K562 (cell line): ENCODE results near the gene HCN1. TPM values are rescaled to one million over a fixed set of nuclear protein-coding genes. Genes with fewer than 3 reads are reported as not detected.

Experiments
- ATAC-seq: fragments of 200-7000 bp; cut with Tn5 transposase; 3 replicates; pipeline ENCODE4 v1.9.1; 2020; ENCODE audit warnings: moderate library complexity
- BruUV-seq: library from RNA; stranded (reverse); fragments of 400-500 nt; replicated peaks from 2 replicates; lab custom pipeline; 2021; lab: Mats Ljungman, UMichigan
- CTCF ChIA-PET: fragments of 300-600 bp; formaldehyde crosslinking; extraction: SDS; loops from one replicate; lab custom pipeline; 2021; ENCODE audit warnings: low intra/inter-chr PET ratio; lab: Yijun Ruan, JAX
- POLR2A ChIA-PET: fragments of 300-600, 350-650 bp; sonication (Branson Sonifier 250); formaldehyde crosslinking; extraction: SDS; loops from one replicate; lab custom pipeline; 2021; ENCODE audit warnings: antibody characterized with exemption, inconsistent platforms; lab: Yijun Ruan, JAX
- DNase-seq, 4 experiments: peaks; one replicate each; pipeline versions ENCODE4 v3.0.0 to v3.0.0-alpha.2; 2011 to 2018; ENCODE audit warnings: low spot score in 3 of 4, mixed read lengths in 3 of 4; ENCODE audit errors: extremely low read depth in 1 of 4
- FAIRE-seq: peaks from 2 replicates; lab custom pipeline; 2011; peaks lifted over from hg19 to GRCh38; lab: Jason Lieb, UNC
- H2AFZ ChIP-seq: 2 replicates; pipeline ENCODE4 v1.6.0; 2011; ENCODE audit warnings: low read depth, low read length, control low read depth, inconsistent platforms
- H3K27ac ChIP-seq: fragments of 200-600 bp; 3 replicates; pipeline ENCODE4 v1.8.0; 2011; ENCODE audit warnings: low read depth, mild to moderate bottlenecking, control low read depth, inconsistent platforms, low read length, moderate library complexity, mixed read lengths; ENCODE audit errors: extremely low read depth
- H3K27me3 ChIP-seq, 2 experiments: fragments of 300-600 bp in 1 of 2; 2 replicates in 1 of 2; 3 replicates in 1 of 2; pipeline versions ENCODE4 v1.6.0 to v1.8.0; 2011; ENCODE audit warnings: inconsistent platforms in 2 of 2, low read length in 2 of 2, mild to moderate bottlenecking in 1 of 2, mixed read lengths in 1 of 2, moderate library complexity in 1 of 2; ENCODE audit not compliant: control insufficient read depth in 2 of 2, insufficient read depth in 2 of 2
- H3K36me3 ChIP-seq: fragments of 300-600 bp; 3 replicates; pipeline ENCODE4 v1.8.0; 2011; ENCODE audit warnings: mild to moderate bottlenecking, low read length, inconsistent platforms; ENCODE audit not compliant: control insufficient read depth, insufficient read depth
- H3K4me1 ChIP-seq, 2 experiments: fragments of 200-600 bp in 1 of 2; replicated peaks in 1 of 2; 2 replicates in 1 of 2; 3 replicates in 1 of 2; pipeline versions ENCODE4 v1.5.1 to v1.8.0; 2011; ENCODE audit warnings: inconsistent platforms in 2 of 2, low read length in 2 of 2, mild to moderate bottlenecking in 1 of 2, mixed read lengths in 1 of 2, moderate library complexity in 1 of 2; ENCODE audit not compliant: control insufficient read depth in 2 of 2, insufficient read depth in 2 of 2
- H3K4me2 ChIP-seq: 2 replicates; pipeline ENCODE4 v1.6.1; 2011; ENCODE audit warnings: low read length, control low read depth, inconsistent platforms, mixed read lengths; ENCODE audit not compliant: insufficient read depth
- H3K4me3 ChIP-seq: fragments of 200-600 bp; sonication (generic), shearing (Covaris generic); 2 replicates; pipeline ENCODE4 v1.5.1; 2016; ENCODE audit warnings: control low read depth, inconsistent platforms
- H3K79me2 ChIP-seq: fragments of 200-600 bp; 3 replicates; pipeline ENCODE4 v1.8.0; 2011; ENCODE audit warnings: low read length, inconsistent platforms; ENCODE audit not compliant: control insufficient read depth, insufficient read depth
- H3K9ac ChIP-seq, 2 experiments: 2 replicates each; pipeline versions ENCODE4 v1.6.0 to v1.6.1; 2011; ENCODE audit warnings: low read depth in 2 of 2, low read length in 2 of 2, control low read depth in 1 of 2, inconsistent platforms in 1 of 2, mild to moderate bottlenecking in 1 of 2, mixed read lengths in 1 of 2; ENCODE audit not compliant: insufficient read depth in 1 of 2
- H3K9me1 ChIP-seq: one replicate; pipeline ENCODE4 v1.6.0; 2011; ENCODE audit warnings: inconsistent platforms, mild to moderate bottlenecking, low read length, moderate library complexity; ENCODE audit not compliant: control insufficient read depth, insufficient read depth
- H3K9me3 ChIP-seq: replicated peaks from 2 replicates; pipeline ENCODE4 v1.5.1; 2011; ENCODE audit warnings: low read depth, low read length, inconsistent platforms; ENCODE audit not compliant: control insufficient read depth, insufficient read depth
- H4K20me1 ChIP-seq: replicated peaks from 2 replicates; pipeline ENCODE4 v1.6.1; 2011; ENCODE audit warnings: low read length, inconsistent platforms, mixed read lengths; ENCODE audit not compliant: control insufficient read depth, insufficient read depth
- AFF1 ChIP-seq, 2 experiments: fragments of 450-650 bp; IDR thresholded peaks; 2 replicates each; pipeline ENCODE4 v1.6.1; 2018; ENCODE audit warnings: mild to moderate bottlenecking in 2 of 2, low read depth in 1 of 2; ENCODE audit not compliant: partially characterized antibody in 2 of 2
- ARID3B ChIP-seq: fragments of 250-450 bp; sonication (Bioruptor Pico); IDR thresholded peaks from 2 replicates; pipeline ENCODE4 v1.4.0; 2020; ENCODE audit warnings: borderline replicate concordance
- C11orf30 ChIP-seq: fragments of 450-650 bp; IDR thresholded peaks from 2 replicates; pipeline ENCODE4 v1.6.1; 2016; ENCODE audit warnings: low read depth, mild to moderate bottlenecking
- EP400 ChIP-seq: fragments of 450-650 bp; IDR thresholded peaks from 2 replicates; pipeline ENCODE4 v1.6.1; 2017; ENCODE audit warnings: antibody characterized with exemption, mild to moderate bottlenecking, moderate library complexity
- FOXM1 ChIP-seq, 2 experiments: fragments of 450-650 bp in 1 of 2; sonication (generic) in 1 of 2; formaldehyde crosslinking in 1 of 2; IDR thresholded peaks; 2 replicates each; pipeline versions ENCODE4 v1.6.1 to v1.9.0; 2017 to 2022; ENCODE audit warnings: low read depth in 2 of 2, mild to moderate bottlenecking in 2 of 2, missing genetic modification reagents in 1 of 2, moderate library complexity in 1 of 2
- GTF2A2 ChIP-seq: IDR thresholded peaks from 2 replicates; pipeline ENCODE4 v1.6.1; 2016; ENCODE audit warnings: mild to moderate bottlenecking, missing genetic modification characterization, missing compliant biosample characterization
- HBP1 ChIP-seq: fragments of 450-650 bp; formaldehyde crosslinking; IDR thresholded peaks from 2 replicates; pipeline ENCODE4 v1.4.0; 2022; ENCODE audit warnings: missing genetic modification characterization
- NONO ChIP-seq, 2 experiments: fragments of 200-400 bp in 1 of 2; fragments of 450-650 bp in 1 of 2; formaldehyde crosslinking in 1 of 2; IDR thresholded peaks; 2 replicates each; pipeline ENCODE4 v1.6.1; 2017; ENCODE audit warnings: low read depth in 2 of 2, mild to moderate bottlenecking in 2 of 2, moderate library complexity in 2 of 2, low read length in 1 of 2
- POLR2H ChIP-seq: IDR thresholded peaks from 2 replicates; pipeline ENCODE4 v1.6.1; 2016; ENCODE audit warnings: missing genetic modification characterization, low read depth, mild to moderate bottlenecking, control low read depth, missing compliant biosample characterization, moderate library complexity
- POU5F1 ChIP-seq: fragments of 150-350 bp; IDR thresholded peaks from 2 replicates; pipeline ENCODE4 v1.6.1; 2014; ENCODE audit warnings: borderline replicate concordance, low read length, low read depth, mild to moderate bottlenecking; ENCODE audit not compliant: partially characterized antibody
- RAD21 ChIP-seq, 2 experiments: fragments of 250-450 bp in 1 of 2; fragments of 450-650 bp in 1 of 2; sonication (Bioruptor Pico) in 1 of 2; formaldehyde crosslinking in 1 of 2; IDR thresholded peaks in 1 of 2; conservative IDR thresholded peaks in 1 of 2; 2 replicates each; pipeline versions ENCODE4 v1.4.0 to v1.8.0; 2020 to 2022; ENCODE audit warnings: mild to moderate bottlenecking in 2 of 2, moderate library complexity in 1 of 2
- SMAD1 ChIP-seq: fragments of 150-350 bp; IDR thresholded peaks from 2 replicates; pipeline ENCODE4 v1.6.1; 2014; ENCODE audit warnings: low read length, low read depth; ENCODE audit not compliant: partially characterized antibody
- STAT5A ChIP-seq: IDR thresholded peaks from 2 replicates; pipeline ENCODE4 v1.6.1; 2012; ENCODE audit warnings: low read length, inconsistent platforms, borderline replicate concordance
- ZFP30 ChIP-seq: fragments of 250-450 bp; sonication (Bioruptor Pico); IDR thresholded peaks from 2 replicates; pipeline ENCODE4 v1.8.0; 2022; ENCODE audit warnings: moderate library complexity, mild to moderate bottlenecking, inconsistent platforms, borderline replicate concordance
- ZNF316 ChIP-seq: fragments of 450-650 bp; IDR thresholded peaks from 2 replicates; pipeline ENCODE4 v1.6.1; 2016
- ZNF408 ChIP-seq: fragments of 250-450 bp; sonication (Bioruptor Pico); IDR thresholded peaks from 2 replicates; pipeline ENCODE4 v1.4.0; 2020; ENCODE audit warnings: low read depth, mild to moderate bottlenecking, moderate library complexity
- whole genome bisulfite sequencing: fragments of 100-300 bp; shearing (Covaris generic); methylation state at CpG from one replicate; pipeline ENCODE4 v1.1.6; 2016; ENCODE audit warnings: low coverage, mixed read lengths; ENCODE audit not compliant: insufficient coverage; ENCODE audit errors: missing lambda C conversion rate; 5-methylcytosine and 5-hydroxymethylcytosine counted together
- in situ Hi-C: fragments of 300-500 bp; cut with MboI; formaldehyde crosslinking; loops from 4 replicates; pipeline ENCODE4 v1.15.0; 2018; ENCODE audit warnings: inconsistent platforms, mixed read lengths
- intact Hi-C: fragments of 100-400 bp; cut with micrococcal nuclease; formaldehyde crosslinking; loops from 2 replicates; pipeline ENCODE4 v1.14.2; 2022
- polyA plus RNA-seq, 8 experiments: library from polyadenylated mRNA; depleted of rRNA in 4 of 8; stranded (reverse) in 5 of 8; unstranded in 3 of 8; fragments of >200 nt; fragmentation: Nextera tagmentation in 2 of 8; fragmentation: Illumina TruSeq in 1 of 8; extraction: Ambion mirVana in 2 of 8; extraction: Trizol in 1 of 8; gene quantifications; 2 replicates each; pipeline versions ENCODE4 v1.2.1 to v1.2.3, GENCODE V29; 2011 to 2014; ENCODE audit warnings: inconsistent platforms in 1 of 8, missing spikeins in 1 of 8
- total RNA-seq, 7 experiments: library from RNA; depleted of rRNA in 6 of 7; stranded (reverse); fragments of >200 nt in 6 of 7; fragmentation: Illumina TruSeq in 2 of 7; extraction: Trizol in 2 of 7; gene quantifications; 2 replicates each; pipeline versions ENCODE4 v1.2.1 to v1.2.3, GENCODE V29; 2011 to 2021; ENCODE audit warnings: low replicate concordance in 1 of 7

Gene HCN1
- total and polyA plus RNA-seq, 9 of the 15 experiments (the other 6 are each of a cell fraction or from before 2014, with no cell fraction given), result not detected

GRCh38 chr5:45725537-45725936, 29.4 kb upstream of the HCN1 start:
- WGBS, result 0% methylated on average over 3 of the region's 3 CpGs
- Histone ChIP-seq H4K20me1 (no peaks in the 10 kb centered on the region), H3K9me3 (peaks cover 1% of the 10 kb centered on the region; the same call in 1 of the 2 replicates), H3K27ac (no peak overlapping the region), H3K36me3 (no peaks in the 10 kb centered on the region), H3K4me2 (no peak overlapping the region), H3K79me2 (no peaks in the 10 kb centered on the region), H2AFZ (no peak overlapping the region), H3K4me3 (no peak overlapping the region), H3K9me1 (no peaks in the 10 kb centered on the region), H3K9ac (no peak overlapping the region), H3K27me3 (no peaks in the 10 kb centered on the region), H3K4me1 (no peaks in the 10 kb centered on the region)
- intact Hi-C loops, result no loop called here
- ChIA-PET POLR2A (no interaction called here), CTCF (no interaction called here)
- in situ Hi-C loops, result no loop called here
- DNase-seq (no peak), ATAC-seq (no peak), FAIRE-seq (no peak)
- no TSS peak for BruUV-seq
- TF ChIP-seq FOXM1 (IDR thresholded peaks at IDR 0.05; ENCODE audit: low read depth) (no peak), FOXM1 (CRISPR knock-in tag; IDR thresholded peaks at IDR 0.05; ENCODE audit: low read depth) (no peak), ARID3B (CRISPR knock-in tag) (no peak), ZFP30 (CRISPR knock-in tag) (no peak), RAD21 (CRISPR knock-in tag; conservative IDR thresholded peaks at IDR 0.05 in 1 of 2, IDR thresholded peaks at IDR 0.05 in 1 of 2) (no peak), POLR2H (tag) (no peak), SMAD1 (no peak), ZNF316 (peak; percentile 46; the same call in 1 of the 2 replicates), HBP1 (no peak), EP400 (no peak), POU5F1 (no peak), AFF1 (IDR thresholded peaks at IDR 0.05; ENCODE audit: low read depth in 1 of 2, partially characterized antibody in 2 of 2) (no peak), NONO (IDR thresholded peaks at IDR 0.05; ENCODE audit: low read depth in 2 of 2, low read length in 1 of 2) (no peak), ZNF408 (CRISPR knock-in tag) (no peak), C11orf30 (peak; percentile 23; the same call in 1 of the 2 replicates), GTF2A2 (tag) (no peak), STAT5A (no peak)
